Cerebellar cortex (tissue), 1 donor: ENCODE results near the gene MSL3B.

Source experiments
- DNase-seq: peaks from one replicate; pipeline ENCODE4 v3.0.0-alpha.2; 2015; ENCODE audit warnings: low spot score

Gene MSL3B

GRCh38 chr2:233816334-233816733 is 51.9 kb downstream of the MSL3B start:
- DNase-seq: no peak

DNA sequence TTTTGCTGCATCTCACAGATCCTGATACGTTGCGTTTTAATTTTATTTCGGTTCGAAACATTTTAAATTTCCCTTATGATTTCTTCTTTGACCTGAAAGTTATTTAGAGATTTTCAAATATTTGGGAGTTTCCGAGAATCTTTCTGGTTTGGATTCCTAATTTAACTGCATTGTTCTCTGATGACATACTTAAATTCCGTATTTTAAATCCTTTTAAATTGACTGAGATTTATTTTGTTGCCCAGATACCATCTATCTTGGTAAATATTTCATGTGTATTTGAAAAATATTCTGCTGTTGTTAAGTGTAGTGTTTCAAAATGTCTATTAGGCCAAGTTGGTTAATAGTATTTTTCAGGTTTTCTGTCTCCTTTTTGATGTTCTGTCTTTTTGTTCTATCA is 52.3 kb downstream of the MSL3B start:
- no peak for DNase-seq
